ENCODE data around the gene CDK16. TPM values are rescaled to one million over a fixed set of nuclear protein-coding genes. Genes with fewer than 3 reads are reported as not detected.

CDK16 gene
- total and polyA plus RNA-seq, 2 donors (not counting 3 experiments of a cell fraction or from before 2014, with no cell fraction given) = 99.9 to 149 TPM

- TF ChIP-seq MAX (IDR thresholded peaks at IDR 0.05; ENCODE audit: insufficient read depth, insufficient read length) (no peak), EZH2 (IDR thresholded peaks at IDR 0.05; ENCODE audit: borderline replicate concordance, low read depth, low read length, severe bottlenecking) (no peak), POLR2AphosphoS5 (IDR thresholded peaks at IDR 0.05; ENCODE audit: insufficient read depth, low read depth, low read length) (no peak), GATA2 (IDR thresholded peaks at IDR 0.05; ENCODE audit: insufficient read depth, insufficient read length, low read depth, low read length) (no peak), FOS (IDR thresholded peaks at IDR 0.05; ENCODE audit: borderline replicate concordance, insufficient read depth, low read length) (no peak), POLR2A (IDR thresholded peaks at IDR 0.05; ENCODE audit: low read depth, low read length) (no peak), MYC (IDR thresholded peaks at IDR 0.05; ENCODE audit: low read depth, low read length) (no peak), JUN (IDR thresholded peaks at IDR 0.05; ENCODE audit: borderline replicate concordance, insufficient read depth, insufficient read length, low read depth) (no peak), CTCF (IDR thresholded peaks at IDR 0.05; ENCODE audit: extremely low read depth in 1 of 2, insufficient read depth in 1 of 2, low read depth in 1 of 2, low read length in 2 of 2) (no peak)
- ChIA-PET CTCF (no interaction called here), POLR2A (no interaction called here)
- no peaks in the 10 kb centered on the region for H4K20me1 ChIP-seq (replicated peaks; ENCODE audit: control insufficient read depth, extremely low read depth, insufficient read depth, low read length)
- no peak overlapping the region for H3K4me2 ChIP-seq (ENCODE audit: insufficient read depth, low read length)
- H3K4me3 ChIP-seq (replicated peaks in 1 of 3; ENCODE audit: insufficient read depth in 1 of 3, low read depth in 1 of 3, low read length in 3 of 3) = no peak overlapping the region
- no peaks in the 10 kb centered on the region for H3K27me3 ChIP-seq (ENCODE audit: control insufficient read depth in 2 of 2, insufficient read depth in 2 of 2, low read length in 2 of 2)
- no peaks in the 10 kb centered on the region for H3K9me1 ChIP-seq (replicated peaks; ENCODE audit: control insufficient read depth, extremely low read depth, insufficient read depth, low read length)
- H2AFZ ChIP-seq (ENCODE audit: low read depth, low read length) = no peak overlapping the region
- H3K4me1 ChIP-seq (ENCODE audit: control insufficient read depth, extremely low read depth, insufficient read depth, low read length) = no peaks in the 10 kb centered on the region
- DNase-seq (ENCODE audit: low read depth, low spot score) = no peak
- H3K9me3 ChIP-seq (replicated peaks; ENCODE audit: control insufficient read depth, insufficient read depth, low read length) = no peaks in the 10 kb centered on the region
- H3K79me2 ChIP-seq (ENCODE audit: control insufficient read depth, insufficient read depth, low read length) = peaks cover 2% of the 10 kb centered on the region
- BruUV-seq (replicated peaks) = no TSS peak
- no peak overlapping the region for H3K27ac ChIP-seq (ENCODE audit: insufficient read depth, low read depth, low read length)
- intact Hi-C loops (cut with micrococcal nuclease) (no loop called here), dilution Hi-C loops (cut with MboI; ENCODE audit: extremely low pct_ligation_motif_present, low sequenced_read_pairs) (no loop called here)
- no peak overlapping the region for H3K9ac ChIP-seq (replicated peaks; ENCODE audit: extremely low read depth, insufficient read depth, low read length)
- no peak for FAIRE-seq
- peaks cover 0 to 26% of the 10 kb centered on the region in 2 experiments for H3K36me3 ChIP-seq (ENCODE audit: control insufficient read depth in 2 of 2, extremely low read depth in 1 of 2, insufficient read depth in 2 of 2, low read length in 2 of 2)
Measured at GRCh38 chrX:47240619-47241018, 22.1 kb downstream of the CDK16 start.

Data from endothelial cell of umbilical vein (primary cell).